GM19193 (cell line): Measurements from ENCODE around the gene ZC3H11A.

Source experiments
- POLR2A ChIP-seq: IDR thresholded peaks from 4 replicates; pipeline ENCODE4 v1.6.1; 2011; ENCODE audit not compliant: insufficient read depth, insufficient read length; ENCODE audit errors: extremely low read depth

The ZC3H11A gene

GRCh38 chr1:203795441-203796235 lies at the start of gene ZC3H11A, which contains the start of gene ZBED6:
Gene ZC3H11A, plus strand, starts transcription at chr1:203795623. Its CDS starts 21,448 bp downstream, at chr1:203817071.
Gene ZBED6, plus strand, starts transcription at chr1:203795623. Its CDS starts 1,900 bp downstream, at chr1:203797523.
- peak; percentile 70 for TF ChIP-seq POLR2A

GRCh38 chr1:203746281-203746680 lies 49.1 kb upstream of the ZC3H11A start:
- TF ChIP-seq POLR2A = no peak

DNA sequence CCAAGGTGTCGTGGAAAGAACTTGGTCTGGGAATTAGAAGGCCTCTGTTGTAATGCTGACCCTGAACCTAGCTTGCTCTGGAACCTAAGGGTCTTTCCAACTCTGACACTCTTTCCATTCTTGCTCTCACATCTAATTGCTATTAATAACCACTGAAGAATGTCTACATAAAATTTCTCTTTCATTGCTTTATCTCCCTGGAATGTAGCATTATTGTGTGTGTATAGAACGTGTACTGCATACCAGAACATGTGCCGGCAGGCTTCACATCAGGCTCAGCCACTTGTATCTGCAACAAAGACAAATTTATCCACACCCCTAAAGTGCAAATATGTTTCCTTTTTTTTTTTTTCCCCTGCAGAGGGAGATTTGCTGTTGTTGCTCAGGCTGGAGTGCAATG lies 44.4 kb upstream of the ZC3H11A start:
- no peak for TF ChIP-seq POLR2A

- no peak for TF ChIP-seq POLR2A
Measured at GRCh38 chr1:203754455-203754864, 41.0 kb upstream of the ZC3H11A start.

DNA sequence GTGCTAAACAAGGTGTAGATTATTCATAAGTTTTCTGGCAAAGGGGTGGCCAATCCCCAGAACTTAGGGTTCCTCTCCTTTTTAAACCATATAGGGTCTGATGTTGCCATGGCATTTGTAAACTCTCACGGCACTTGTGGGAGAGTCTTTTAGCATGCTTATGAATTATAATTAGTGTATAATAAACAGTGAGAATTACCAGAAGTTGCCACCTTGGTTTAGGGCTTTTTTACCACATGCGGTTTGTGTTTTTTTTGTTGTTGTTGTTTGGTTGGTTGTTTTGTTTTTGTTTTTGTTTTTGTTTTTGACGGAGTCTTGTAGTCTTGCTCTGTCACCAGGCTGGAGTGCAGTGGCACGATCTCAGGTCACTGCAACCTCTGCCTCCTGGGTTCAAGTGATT lies 39.4 kb upstream of the ZC3H11A start:
- no peak for TF ChIP-seq POLR2A

DNA sequence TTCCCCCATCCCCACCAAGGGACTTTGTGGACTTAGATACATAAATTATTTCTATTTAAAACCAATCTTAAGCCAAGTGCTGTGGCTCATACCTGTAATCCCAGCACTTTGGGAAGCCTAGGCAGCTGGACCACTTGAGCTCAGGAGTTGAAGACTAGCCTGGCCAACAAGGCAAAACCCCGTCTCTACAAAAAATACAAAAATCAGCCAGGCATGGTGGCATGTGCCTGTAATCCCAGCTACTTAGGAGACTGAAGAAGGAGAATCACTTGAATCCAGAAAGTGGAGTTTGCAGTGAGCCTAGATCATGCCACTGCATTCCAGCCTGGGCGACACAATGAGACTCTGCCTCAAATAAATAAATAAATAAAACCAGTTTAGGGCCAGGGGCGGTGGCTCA lies 34.9 kb upstream of the ZC3H11A start:
- TF ChIP-seq POLR2A = no peak

DNA sequence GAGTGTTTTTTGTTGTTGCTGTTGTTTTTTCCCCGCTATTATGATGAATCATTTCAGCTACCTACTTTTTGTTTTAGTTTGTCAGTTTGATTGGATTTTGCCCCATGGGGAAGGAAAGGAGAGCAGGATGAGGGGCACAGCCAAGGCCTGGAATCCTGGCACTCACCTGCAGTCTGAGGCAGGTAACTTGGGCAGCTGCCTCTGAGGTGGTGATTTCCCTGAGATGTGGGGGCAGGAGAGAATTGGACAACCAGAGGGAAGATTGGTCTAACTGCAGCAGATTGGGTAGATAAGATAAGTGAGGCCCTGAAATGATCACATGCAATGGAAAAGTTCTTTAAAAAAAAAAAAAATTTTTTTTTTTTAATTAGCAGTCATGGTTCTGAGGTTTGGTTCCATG lies 31.9 kb upstream of the ZC3H11A start:
- no peak for TF ChIP-seq POLR2A

GRCh38 chr1:203764105-203765028 lies 31.1 kb upstream of the ZC3H11A start:
- TF ChIP-seq POLR2A = no peak

DNA sequence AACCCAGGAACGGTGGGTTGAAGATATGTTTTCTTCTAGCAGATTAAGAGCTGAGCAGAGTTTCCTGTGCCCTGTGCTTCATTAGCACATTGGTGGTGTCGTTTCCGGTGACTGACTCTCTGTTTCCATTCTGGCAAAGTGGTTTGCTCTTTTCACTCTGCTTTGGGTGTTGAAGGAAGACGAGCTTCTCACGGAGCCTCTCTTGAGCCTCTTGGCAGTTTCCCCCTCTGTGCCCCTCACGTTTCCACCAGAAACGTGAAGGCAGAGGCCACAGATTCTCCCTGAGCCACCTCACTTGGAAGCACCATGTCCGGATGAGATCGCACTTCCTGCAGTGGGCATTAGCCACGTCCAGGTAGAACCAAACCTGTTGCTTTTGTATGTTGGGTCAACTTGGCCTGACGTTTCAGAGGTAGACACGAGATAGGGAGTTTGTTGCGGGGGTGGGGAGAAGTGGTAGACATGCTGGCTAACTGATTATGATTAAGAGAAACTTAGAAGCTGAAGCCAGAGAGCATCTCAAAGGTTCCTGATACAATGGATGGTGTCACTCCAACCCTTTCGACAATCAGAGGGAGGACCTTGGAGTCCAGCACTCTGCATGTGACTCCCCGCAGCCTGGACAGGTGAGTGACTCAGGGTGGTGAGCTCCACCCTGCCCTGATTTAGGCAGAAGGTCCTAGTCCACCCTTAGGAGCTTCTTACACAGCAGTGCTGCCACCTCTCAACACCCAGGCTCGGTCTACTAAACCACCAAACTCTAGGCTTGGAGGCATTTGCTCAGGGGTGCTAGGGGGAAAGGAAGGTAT lies 30.2 kb upstream of the ZC3H11A start, which contains the start of gene LAX1:
Gene LAX1, plus strand, starts transcription at position 155 of the 809 bp plus-strand sequence. Its CDS starts 383 bp downstream, at position 538.
- peak; percentile 87 for TF ChIP-seq POLR2A

- TF ChIP-seq POLR2A = no peak
Measured at GRCh38 chr1:203768256-203768655, 27.2 kb upstream of the ZC3H11A start.

DNA sequence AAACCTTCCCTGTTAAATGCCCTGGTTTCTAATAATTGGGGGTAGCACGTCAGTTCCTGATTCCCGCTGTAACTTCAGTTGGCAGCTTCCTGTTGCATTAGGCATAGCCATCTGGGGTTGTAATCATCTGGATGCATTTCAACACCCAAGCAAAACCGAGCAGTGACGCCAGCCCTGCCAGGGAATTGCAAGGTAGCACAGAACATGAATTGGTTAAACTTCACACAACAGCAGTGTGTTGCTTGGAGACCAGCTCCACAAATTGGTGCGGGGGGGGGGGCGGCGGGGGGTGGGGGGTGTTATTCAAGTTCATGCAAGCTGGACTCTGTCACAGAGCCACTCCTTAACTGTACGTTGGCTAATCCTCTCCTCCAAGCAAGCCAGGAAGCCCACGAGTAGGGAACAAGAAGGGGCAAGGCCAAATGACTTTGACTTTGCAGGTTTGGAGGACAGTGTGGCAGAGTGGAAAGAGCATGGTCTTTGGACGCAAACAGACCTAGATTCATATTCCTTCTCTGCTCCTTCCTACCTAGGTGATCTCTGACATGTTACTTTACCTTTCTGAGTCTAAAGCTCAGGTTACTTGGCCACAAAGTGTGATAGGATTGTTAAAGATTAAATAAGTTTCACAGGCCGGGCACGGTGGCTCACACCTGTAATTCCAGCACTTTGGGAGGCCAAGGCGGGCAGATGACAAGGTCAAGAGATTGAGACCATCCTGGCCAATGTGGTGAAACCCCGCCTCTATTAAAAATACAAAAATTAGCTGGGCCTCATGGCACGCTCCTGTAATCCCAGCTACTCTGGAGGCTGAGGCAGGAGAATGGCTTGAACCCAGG lies 25.7 kb upstream of the ZC3H11A start:
- no peak for TF ChIP-seq POLR2A

DNA sequence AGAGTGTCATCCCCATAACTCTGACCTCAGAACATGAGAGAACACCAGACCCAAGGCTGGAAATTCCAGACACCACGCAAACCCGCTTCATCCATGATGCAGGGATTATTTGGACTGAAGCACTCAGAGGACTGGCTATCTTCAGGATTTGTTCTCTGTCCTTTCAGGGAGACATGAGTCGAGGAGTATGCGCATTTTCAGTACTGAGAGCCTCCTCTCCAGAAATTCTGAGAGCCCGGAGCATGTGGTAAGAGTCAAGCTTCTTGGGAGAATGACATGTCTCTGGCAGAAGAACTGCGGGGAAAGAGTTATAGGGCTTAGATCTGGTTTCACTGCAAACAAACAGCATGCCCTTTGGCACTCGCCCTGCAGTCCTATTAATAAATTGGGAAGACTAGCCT lies 23.5 kb upstream of the ZC3H11A start:
- TF ChIP-seq POLR2A = no peak

- no peak for TF ChIP-seq POLR2A
Measured at GRCh38 chr1:203772836-203773235, 22.6 kb upstream of the ZC3H11A start.

GRCh38 chr1:203776636-203777035 lies 18.8 kb upstream of the ZC3H11A start:
- TF ChIP-seq POLR2A = no peak

DNA sequence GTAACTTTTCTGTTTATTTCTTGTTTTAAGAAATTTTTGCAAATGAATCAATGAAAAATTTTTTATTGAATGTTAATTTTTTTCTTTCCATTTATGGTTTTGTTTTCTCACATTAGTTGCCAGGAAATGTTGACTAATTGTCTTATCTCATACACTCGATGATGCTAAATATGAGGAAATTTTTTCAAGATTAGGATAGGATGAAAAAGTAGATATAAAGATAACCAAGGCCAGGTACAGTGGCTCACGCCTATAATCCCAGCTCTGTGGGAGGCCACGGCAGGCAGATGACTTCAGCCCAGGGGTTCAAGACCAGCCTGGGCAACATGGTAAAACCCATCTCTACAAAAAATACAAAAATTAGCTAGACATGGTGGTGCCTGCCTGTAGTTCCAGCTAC lies 17.8 kb upstream of the ZC3H11A start:
- no peak for TF ChIP-seq POLR2A

GRCh38 chr1:203778146-203778545 lies 17.3 kb upstream of the ZC3H11A start:
- no peak for TF ChIP-seq POLR2A
